Loucy (cell line): ENCODE measurements around the gene ST3GAL3.

ENCODE experiments used
- H2AFZ ChIP-seq: fragments of 200-600 bp; sonication (generic); 2 replicates; pipeline ENCODE4 v1.6.0; 2016; ENCODE audit warnings: antibody characterized with exemption, mild to moderate bottlenecking, low read length, moderate library complexity
- H3F3A ChIP-seq: fragments of 200-600 bp; 2 replicates; pipeline ENCODE4 v1.6.0; 2016; ENCODE audit warnings: antibody characterized with exemption, low read depth, mild to moderate bottlenecking
- H3K27me3 ChIP-seq: fragments of 200-600 bp; sonication (generic); 2 replicates; pipeline ENCODE4 v1.6.1; 2014; ENCODE audit warnings: low read length, mild to moderate bottlenecking; ENCODE audit not compliant: insufficient read depth, poor library complexity, severe bottlenecking
- H3K36me3 ChIP-seq: fragments of 200-600 bp; sonication (generic); 2 replicates; pipeline ENCODE4 v1.6.1; 2016; ENCODE audit warnings: low read length; ENCODE audit not compliant: insufficient read depth
- H3K4me1 ChIP-seq: fragments of 200-600 bp; sonication (generic); 2 replicates; pipeline ENCODE4 v1.5.1; 2014; ENCODE audit warnings: low read length, mild to moderate bottlenecking; ENCODE audit not compliant: insufficient read depth, poor library complexity, severe bottlenecking
- H3K4me2 ChIP-seq: fragments of 200-600 bp; sonication (generic); 2 replicates; pipeline ENCODE4 v1.6.0; 2014; ENCODE audit warnings: antibody characterized with exemption, low read length, low read depth, mild to moderate bottlenecking; ENCODE audit not compliant: poor library complexity, severe bottlenecking
- H3K4me3 ChIP-seq: fragments of 200-600 bp; sonication (generic); 2 replicates; pipeline ENCODE4 v1.5.1; 2014; ENCODE audit warnings: low read length, mild to moderate bottlenecking, mixed read lengths; ENCODE audit not compliant: poor library complexity, severe bottlenecking
- H3K79me2 ChIP-seq: fragments of 200-600 bp; sonication (generic); 2 replicates; pipeline ENCODE4 v1.6.1; 2014; ENCODE audit warnings: low read length; ENCODE audit not compliant: insufficient read depth
- H3K9ac ChIP-seq: fragments of 200-600 bp; sonication (generic); 2 replicates; pipeline ENCODE4 v1.6.0; 2014; ENCODE audit warnings: mild to moderate bottlenecking, low read depth, low read length, moderate library complexity; ENCODE audit not compliant: poor library complexity, severe bottlenecking
- H3K9me2 ChIP-seq: fragments of 200-600 bp; sonication (generic); replicated peaks from 2 replicates; pipeline ENCODE4 v1.6.1; 2016; ENCODE audit warnings: low read depth, low read length, mixed read lengths
- H3K9me3 ChIP-seq: fragments of 200-600 bp; sonication (generic); 2 replicates; pipeline ENCODE4 v1.6.1; 2014; ENCODE audit warnings: mild to moderate bottlenecking, antibody characterized with exemption, low read length, low read depth; ENCODE audit not compliant: insufficient read depth
- H4K20me1 ChIP-seq: fragments of 200-600 bp; sonication (generic); 2 replicates; pipeline ENCODE4 v1.6.0; 2014; ENCODE audit warnings: antibody characterized with exemption, low read length, mild to moderate bottlenecking; ENCODE audit not compliant: insufficient read depth, poor library complexity, severe bottlenecking
- EZH2phosphoT487 ChIP-seq: fragments of 200-600 bp; IDR thresholded peaks from 2 replicates; pipeline ENCODE4 v1.6.1; 2018; ENCODE audit warnings: antibody characterized with exemption, mild to moderate bottlenecking, moderate library complexity, borderline replicate concordance
- TF ChIP-seq, protein P1 (sequence below): fragments of 200-600 bp; sonication (generic); conservative IDR thresholded peaks from 2 replicates; pipeline ENCODE4 v1.5.1; 2014; ENCODE audit warnings: mild to moderate bottlenecking, antibody characterized with exemption, low read length

Gene ST3GAL3

DNA sequence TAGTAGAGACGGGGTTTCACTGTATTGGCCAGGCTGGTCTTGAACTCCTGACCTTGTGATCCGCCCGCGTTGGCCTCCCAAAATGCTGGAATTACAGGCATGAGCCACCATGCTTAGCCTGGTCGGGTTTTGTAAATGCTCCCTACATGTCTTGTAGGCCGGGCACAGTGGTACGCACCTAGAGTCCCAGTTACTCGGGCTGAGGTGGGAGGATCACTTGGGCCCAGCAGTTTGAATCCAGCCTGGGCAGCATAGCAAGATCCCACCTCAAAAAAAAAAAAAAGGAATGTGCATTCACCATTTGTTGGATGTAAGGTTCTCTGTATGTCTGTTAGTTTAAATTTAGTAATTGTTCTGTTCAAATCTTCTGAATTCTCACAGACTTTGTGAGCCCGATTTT, 95.8 kb downstream of the ST3GAL3 start:
- H3K36me3 ChIP-seq = peaks cover 4% of the 10 kb centered on the region; the same call in 1 of the 2 replicates
- no peaks in the 10 kb centered on the region for H3K79me2 ChIP-seq
- TF ChIP-seq EZH2phosphoT487 = no peak
- TF ChIP-seq, protein P1, sequence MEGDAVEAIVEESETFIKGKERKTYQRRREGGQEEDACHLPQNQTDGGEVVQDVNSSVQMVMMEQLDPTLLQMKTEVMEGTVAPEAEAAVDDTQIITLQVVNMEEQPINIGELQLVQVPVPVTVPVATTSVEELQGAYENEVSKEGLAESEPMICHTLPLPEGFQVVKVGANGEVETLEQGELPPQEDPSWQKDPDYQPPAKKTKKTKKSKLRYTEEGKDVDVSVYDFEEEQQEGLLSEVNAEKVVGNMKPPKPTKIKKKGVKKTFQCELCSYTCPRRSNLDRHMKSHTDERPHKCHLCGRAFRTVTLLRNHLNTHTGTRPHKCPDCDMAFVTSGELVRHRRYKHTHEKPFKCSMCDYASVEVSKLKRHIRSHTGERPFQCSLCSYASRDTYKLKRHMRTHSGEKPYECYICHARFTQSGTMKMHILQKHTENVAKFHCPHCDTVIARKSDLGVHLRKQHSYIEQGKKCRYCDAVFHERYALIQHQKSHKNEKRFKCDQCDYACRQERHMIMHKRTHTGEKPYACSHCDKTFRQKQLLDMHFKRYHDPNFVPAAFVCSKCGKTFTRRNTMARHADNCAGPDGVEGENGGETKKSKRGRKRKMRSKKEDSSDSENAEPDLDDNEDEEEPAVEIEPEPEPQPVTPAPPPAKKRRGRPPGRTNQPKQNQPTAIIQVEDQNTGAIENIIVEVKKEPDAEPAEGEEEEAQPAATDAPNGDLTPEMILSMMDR = no peak
- no peaks in the 10 kb centered on the region for H3K4me1 ChIP-seq
- H3K27me3 ChIP-seq = no peaks in the 10 kb centered on the region
- H4K20me1 ChIP-seq = no peaks in the 10 kb centered on the region
- H3F3A ChIP-seq = no peaks in the 10 kb centered on the region
- H2AFZ ChIP-seq = no peak overlapping the region
- no peak overlapping the region for H3K4me3 ChIP-seq
- H3K4me2 ChIP-seq = no peak overlapping the region
- H3K9me2 ChIP-seq = no peaks in the 10 kb centered on the region
- no peaks in the 10 kb centered on the region for H3K9me3 ChIP-seq
- no peak overlapping the region for H3K9ac ChIP-seq

DNA sequence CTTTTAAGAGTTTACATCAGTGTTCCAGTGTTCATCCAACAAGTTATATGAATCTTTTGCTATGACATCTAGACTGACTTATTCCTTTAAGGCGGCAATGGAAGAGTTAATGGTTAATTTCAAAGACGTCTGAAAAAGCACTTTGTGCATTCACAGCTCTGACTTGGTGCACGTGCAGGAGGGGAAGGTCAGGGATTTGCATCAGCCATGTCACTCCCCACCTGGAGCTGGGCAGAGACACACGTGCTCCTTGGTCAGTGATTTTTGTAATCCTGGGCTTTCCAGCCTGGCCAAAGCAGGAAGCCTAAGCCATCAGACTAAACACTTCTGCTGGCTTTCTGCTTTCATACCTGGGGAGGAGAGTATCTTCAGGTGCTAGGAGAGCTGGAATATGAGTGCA, 96.3 kb downstream of the ST3GAL3 start:
- TF ChIP-seq, protein P1 = no peak
- TF ChIP-seq EZH2phosphoT487 = no peak

DNA sequence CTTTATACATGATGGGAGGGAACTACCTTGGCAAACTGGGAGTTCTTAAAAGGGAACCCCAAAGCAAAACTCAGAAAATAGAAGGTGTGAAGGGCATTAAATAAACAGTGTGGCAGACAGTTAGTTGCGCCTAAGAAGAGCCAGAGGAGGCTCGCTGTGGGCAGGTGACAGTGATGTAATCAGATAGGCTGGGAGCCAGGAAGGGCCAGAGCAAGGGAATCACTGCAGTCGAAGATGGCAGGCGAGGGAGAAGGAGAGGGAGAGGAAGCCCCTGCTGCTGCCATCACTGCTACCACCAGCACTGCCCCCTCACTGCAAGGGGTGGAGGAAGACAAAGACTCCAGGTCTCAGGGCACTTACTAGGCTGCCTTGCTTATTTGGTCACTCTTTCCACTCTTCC, 97.2 kb downstream of the ST3GAL3 start:
- Histone ChIP-seq H3K4me3 (no peak overlapping the region), H3K9me2 (no peaks in the 10 kb centered on the region), H3K4me1 (no peaks in the 10 kb centered on the region), H3K79me2 (no peaks in the 10 kb centered on the region), H3K9ac (no peak overlapping the region), H4K20me1 (no peaks in the 10 kb centered on the region), H2AFZ (no peak overlapping the region), H3K4me2 (no peak overlapping the region), H3F3A (no peaks in the 10 kb centered on the region), H3K9me3 (peaks cover 5% of the 10 kb centered on the region; the same call in 1 of the 2 replicates), H3K36me3 (peaks cover 4% of the 10 kb centered on the region; the same call in 1 of the 2 replicates), H3K27me3 (no peaks in the 10 kb centered on the region)
- TF ChIP-seq, protein P1 = no peak
- no peak for TF ChIP-seq EZH2phosphoT487

More for the DNA sequence above, 96.3 kb downstream of the ST3GAL3 start:
- Histone ChIP-seq H3K4me3 (no peak overlapping the region), H3K9me2 (no peaks in the 10 kb centered on the region), H4K20me1 (no peaks in the 10 kb centered on the region), H3K4me2 (no peak overlapping the region), H2AFZ (no peak overlapping the region), H3K36me3 (peaks cover 4% of the 10 kb centered on the region; the same call in 1 of the 2 replicates), H3K9me3 (no peaks in the 10 kb centered on the region), H3K9ac (no peak overlapping the region), H3K79me2 (no peaks in the 10 kb centered on the region), H3K27me3 (no peaks in the 10 kb centered on the region), H3F3A (no peaks in the 10 kb centered on the region), H3K4me1 (no peaks in the 10 kb centered on the region)
